ENCODE measurements around the gene GALNT9.
"Not testable (repeated sequence)": the region's sequence is repeated elsewhere in the genome, so short reads cannot be mapped to it uniquely, and the experiment has no call there.

Gene GALNT9

DNA sequence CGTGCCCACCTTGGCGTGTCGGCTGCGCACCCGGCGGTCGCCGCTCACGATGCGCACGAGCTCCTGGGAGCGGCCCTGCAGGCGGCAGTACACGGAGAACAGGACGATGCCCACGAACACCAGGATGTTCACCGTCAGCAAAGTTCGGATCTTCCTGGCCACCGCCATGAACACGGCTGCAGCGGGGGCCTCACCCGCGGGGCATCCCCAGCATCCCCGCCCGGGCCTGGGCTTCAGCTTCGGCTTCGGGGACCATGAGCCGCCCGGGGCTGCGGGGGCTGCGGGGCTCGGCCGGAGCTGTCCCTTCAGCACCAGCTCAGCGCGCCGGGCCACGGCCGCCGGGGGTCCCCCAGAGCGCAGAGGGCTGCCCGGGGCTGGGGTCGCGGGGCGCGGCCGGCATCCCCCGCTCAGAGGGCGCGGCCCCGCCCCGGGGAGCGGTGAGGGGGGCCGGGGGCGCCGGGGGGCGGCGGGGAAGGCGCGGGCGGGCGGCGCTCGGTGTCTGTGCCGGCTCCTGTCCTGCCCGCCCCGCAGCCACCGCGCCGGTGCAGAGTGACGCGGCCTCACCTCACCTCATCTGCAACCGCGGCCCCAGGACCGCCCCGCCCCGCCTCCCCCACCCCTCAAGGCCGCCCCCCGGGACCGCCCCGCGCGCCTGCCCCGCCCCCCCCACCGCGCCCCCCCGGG is at the start of gene GALNT9:
GALNT9 (minus strand) TSS at position 554 of the 684 bp plus-strand sequence; CDS start at position 168, 386 bp downstream.
- TF ChIP-seq ARNTL (CRISPR knock-in tag; IDR thresholded peaks at IDR 0.05; ENCODE audit: borderline replicate concordance, low read depth) = no peak
- TF ChIP-seq ZC3H10 (CRISPR knock-in tag; IDR thresholded peaks at IDR 0.05) = no peak
- TF ChIP-seq ISL1 (CRISPR knock-in tag; IDR thresholded peaks at IDR 0.05) = no peak
- TF ChIP-seq, protein P1, sequence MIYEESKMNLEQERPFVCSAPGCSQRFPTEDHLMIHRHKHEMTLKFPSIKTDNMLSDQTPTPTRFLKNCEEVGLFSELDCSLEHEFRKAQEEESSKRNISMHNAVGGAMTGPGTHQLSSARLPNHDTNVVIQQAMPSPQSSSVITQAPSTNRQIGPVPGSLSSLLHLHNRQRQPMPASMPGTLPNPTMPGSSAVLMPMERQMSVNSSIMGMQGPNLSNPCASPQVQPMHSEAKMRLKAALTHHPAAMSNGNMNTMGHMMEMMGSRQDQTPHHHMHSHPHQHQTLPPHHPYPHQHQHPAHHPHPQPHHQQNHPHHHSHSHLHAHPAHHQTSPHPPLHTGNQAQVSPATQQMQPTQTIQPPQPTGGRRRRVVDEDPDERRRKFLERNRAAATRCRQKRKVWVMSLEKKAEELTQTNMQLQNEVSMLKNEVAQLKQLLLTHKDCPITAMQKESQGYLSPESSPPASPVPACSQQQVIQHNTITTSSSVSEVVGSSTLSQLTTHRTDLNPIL (CRISPR knock-in tag; IDR thresholded peaks at IDR 0.05; ENCODE audit: low read depth) = no peak
- no peak for TF ChIP-seq PPARA (CRISPR knock-in tag; IDR thresholded peaks at IDR 0.05; ENCODE audit: borderline replicate concordance)
- no peak for TF ChIP-seq TCF4 (CRISPR knock-in tag; IDR thresholded peaks at IDR 0.05; ENCODE audit: borderline replicate concordance)
- no peak for TF ChIP-seq ZFP3 (CRISPR knock-in tag; IDR thresholded peaks at IDR 0.05)
- TF ChIP-seq CSDC2 (CRISPR knock-in tag; IDR thresholded peaks at IDR 0.05) = no peak
- TF ChIP-seq, protein P2, sequence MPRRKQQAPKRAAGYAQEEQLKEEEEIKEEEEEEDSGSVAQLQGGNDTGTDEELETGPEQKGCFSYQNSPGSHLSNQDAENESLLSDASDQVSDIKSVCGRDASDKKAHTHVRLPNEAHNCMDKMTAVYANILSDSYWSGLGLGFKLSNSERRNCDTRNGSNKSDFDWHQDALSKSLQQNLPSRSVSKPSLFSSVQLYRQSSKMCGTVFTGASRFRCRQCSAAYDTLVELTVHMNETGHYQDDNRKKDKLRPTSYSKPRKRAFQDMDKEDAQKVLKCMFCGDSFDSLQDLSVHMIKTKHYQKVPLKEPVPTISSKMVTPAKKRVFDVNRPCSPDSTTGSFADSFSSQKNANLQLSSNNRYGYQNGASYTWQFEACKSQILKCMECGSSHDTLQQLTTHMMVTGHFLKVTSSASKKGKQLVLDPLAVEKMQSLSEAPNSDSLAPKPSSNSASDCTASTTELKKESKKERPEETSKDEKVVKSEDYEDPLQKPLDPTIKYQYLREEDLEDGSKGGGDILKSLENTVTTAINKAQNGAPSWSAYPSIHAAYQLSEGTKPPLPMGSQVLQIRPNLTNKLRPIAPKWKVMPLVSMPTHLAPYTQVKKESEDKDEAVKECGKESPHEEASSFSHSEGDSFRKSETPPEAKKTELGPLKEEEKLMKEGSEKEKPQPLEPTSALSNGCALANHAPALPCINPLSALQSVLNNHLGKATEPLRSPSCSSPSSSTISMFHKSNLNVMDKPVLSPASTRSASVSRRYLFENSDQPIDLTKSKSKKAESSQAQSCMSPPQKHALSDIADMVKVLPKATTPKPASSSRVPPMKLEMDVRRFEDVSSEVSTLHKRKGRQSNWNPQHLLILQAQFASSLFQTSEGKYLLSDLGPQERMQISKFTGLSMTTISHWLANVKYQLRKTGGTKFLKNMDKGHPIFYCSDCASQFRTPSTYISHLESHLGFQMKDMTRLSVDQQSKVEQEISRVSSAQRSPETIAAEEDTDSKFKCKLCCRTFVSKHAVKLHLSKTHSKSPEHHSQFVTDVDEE (CRISPR knock-in tag; IDR thresholded peaks at IDR 0.05) = no peak
- TF ChIP-seq OSR1 (CRISPR knock-in tag; IDR thresholded peaks at IDR 0.05) = no peak
- TF ChIP-seq GLIS3 (CRISPR knock-in tag; IDR thresholded peaks at IDR 0.05) = no peak
- TF ChIP-seq, protein P3, sequence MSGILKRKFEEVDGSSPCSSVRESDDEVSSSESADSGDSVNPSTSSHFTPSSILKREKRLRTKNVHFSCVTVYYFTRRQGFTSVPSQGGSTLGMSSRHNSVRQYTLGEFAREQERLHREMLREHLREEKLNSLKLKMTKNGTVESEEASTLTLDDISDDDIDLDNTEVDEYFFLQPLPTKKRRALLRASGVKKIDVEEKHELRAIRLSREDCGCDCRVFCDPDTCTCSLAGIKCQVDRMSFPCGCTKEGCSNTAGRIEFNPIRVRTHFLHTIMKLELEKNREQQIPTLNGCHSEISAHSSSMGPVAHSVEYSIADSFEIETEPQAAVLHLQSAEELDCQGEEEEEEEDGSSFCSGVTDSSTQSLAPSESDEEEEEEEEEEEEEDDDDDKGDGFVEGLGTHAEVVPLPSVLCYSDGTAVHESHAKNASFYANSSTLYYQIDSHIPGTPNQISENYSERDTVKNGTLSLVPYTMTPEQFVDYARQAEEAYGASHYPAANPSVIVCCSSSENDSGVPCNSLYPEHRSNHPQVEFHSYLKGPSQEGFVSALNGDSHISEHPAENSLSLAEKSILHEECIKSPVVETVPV (CRISPR knock-in tag; IDR thresholded peaks at IDR 0.05) = no peak
- no peak for TF ChIP-seq TOX (CRISPR knock-in tag; IDR thresholded peaks at IDR 0.05; ENCODE audit: borderline replicate concordance)
- no peak for TF ChIP-seq ZFP30 (CRISPR knock-in tag; IDR thresholded peaks at IDR 0.05)
- TF ChIP-seq ESRRG (CRISPR knock-in tag; IDR thresholded peaks at IDR 0.05) = no peak
- TF ChIP-seq SNAI2 (CRISPR knock-in tag; IDR thresholded peaks at IDR 0.05) = no peak
- no peak for ATAC-seq

DNA sequence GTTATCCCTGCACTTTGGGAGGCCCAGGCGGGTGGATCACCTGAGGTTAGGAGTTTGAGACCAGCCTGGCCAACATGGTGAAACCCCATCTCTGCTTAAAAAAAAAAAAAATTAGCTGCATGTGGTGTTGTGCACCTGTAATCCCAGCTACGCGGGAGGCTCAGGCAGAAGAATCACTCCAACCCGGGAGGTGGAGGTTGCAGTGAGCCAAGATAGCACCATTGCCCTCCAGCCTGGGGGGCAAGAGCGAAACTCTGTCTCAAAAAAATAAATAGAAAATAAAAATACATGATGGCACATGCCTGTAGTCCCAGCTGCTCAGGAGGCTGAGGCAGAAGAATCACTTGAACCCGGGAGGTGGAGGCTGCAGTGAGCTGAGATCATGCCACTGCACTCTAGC is 49.7 kb upstream of the GALNT9 start:
- ATAC-seq = not testable (repeated sequence)

DNA sequence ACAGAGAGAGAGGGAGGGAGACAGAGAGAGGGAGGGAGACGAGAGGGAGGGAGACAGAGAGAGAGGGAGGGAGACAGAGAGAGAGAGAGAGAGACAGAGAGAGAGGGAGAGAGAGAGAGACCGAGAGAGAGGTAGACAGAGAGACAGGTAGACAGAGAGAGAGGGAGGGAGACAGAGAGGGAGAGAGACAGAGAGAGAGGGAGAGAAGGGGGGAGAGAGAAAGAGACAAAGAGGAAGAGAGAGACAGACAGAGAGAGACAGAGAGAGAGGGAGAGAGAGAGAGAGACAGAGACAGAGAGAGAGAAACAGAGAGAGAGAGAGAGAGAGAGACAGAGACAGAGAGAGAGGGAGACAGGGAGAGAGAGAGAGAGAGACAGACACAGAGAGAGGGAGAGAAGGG is 47.8 kb upstream of the GALNT9 start:
- TF ChIP-seq ISL1 (CRISPR knock-in tag; IDR thresholded peaks at IDR 0.05) = no peak
- no peak for ATAC-seq

DNA sequence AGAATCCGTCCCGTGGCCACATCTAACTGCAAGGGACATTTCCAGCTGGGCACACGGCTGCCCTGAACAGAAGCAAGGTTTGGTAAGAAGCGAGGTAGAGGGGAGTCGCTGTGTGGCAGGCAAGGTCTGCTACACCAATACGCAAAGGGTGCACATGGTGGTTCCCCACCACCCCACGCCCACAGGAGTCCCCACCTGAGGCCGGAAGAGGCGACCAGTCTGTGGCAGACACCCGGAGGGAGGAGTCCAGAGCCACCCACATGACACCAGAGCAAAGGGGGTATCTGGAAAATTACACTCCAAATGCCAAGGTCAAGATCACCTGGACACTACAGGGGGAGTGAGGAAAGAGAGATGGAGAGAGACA is 47.1 kb upstream of the GALNT9 start:
- TF ChIP-seq ZFP30 (CRISPR knock-in tag; IDR thresholded peaks at IDR 0.05) (no peak), ZNF565 (CRISPR knock-in tag; conservative IDR thresholded peaks at IDR 0.05; ENCODE audit: low read depth) (no peak)
- ATAC-seq = no peak; the same call in 2 of the 3 replicates

DNA sequence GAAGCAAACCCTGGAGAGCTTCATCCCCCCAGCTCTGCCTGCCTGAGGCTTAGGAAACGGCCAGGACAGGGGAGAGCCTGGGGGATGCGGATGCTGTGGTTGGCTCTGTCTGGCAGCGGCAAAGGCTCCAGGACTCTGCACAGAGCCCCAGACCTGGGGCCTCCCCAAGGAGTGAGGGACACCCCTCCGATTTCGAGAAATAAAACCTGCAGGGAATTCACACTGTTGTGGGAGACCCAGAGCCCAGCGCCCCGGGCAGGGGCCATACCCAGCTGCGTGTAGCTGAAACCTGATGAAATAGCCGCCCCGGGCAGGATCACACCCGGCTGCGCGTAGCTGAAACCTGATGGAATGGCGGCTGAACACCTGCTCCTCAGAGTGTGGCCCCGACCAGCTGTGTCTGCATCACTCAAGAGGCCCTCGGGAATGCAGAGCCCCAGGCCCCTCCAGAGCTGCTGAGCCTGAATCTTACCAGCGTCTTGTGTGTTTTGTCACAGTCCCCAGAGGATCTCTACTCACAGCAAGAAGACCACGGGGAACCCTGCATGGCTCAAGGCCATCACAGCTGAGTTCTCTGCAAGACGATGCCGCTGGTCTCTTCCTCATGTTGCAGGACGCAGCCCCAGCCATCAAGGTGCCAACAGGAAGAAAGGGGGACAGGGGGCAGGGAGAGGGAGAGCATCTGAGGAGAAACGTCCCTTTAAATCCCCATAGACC is 46.5 kb upstream of the GALNT9 start:
- TF ChIP-seq SNAI2 (CRISPR knock-in tag; IDR thresholded peaks at IDR 0.05) (no peak), ZC3H10 (CRISPR knock-in tag; IDR thresholded peaks at IDR 0.05) (no peak), ZNF8 (CRISPR knock-in tag; IDR thresholded peaks at IDR 0.05) (no peak), BACH2 (CRISPR knock-in tag; IDR thresholded peaks at IDR 0.05; ENCODE audit: borderline replicate concordance) (no peak), ZFP30 (CRISPR knock-in tag; IDR thresholded peaks at IDR 0.05) (no peak), OSR1 (CRISPR knock-in tag; IDR thresholded peaks at IDR 0.05) (no peak), PPARA (CRISPR knock-in tag; IDR thresholded peaks at IDR 0.05; ENCODE audit: borderline replicate concordance) (no peak), ESRRG (CRISPR knock-in tag; IDR thresholded peaks at IDR 0.05) (no peak), CSDC2 (CRISPR knock-in tag; IDR thresholded peaks at IDR 0.05) (no peak), ZNF70 (CRISPR knock-in tag; IDR thresholded peaks at IDR 0.05) (no peak), GLIS3 (CRISPR knock-in tag; IDR thresholded peaks at IDR 0.05) (no peak)
- TF ChIP-seq, protein P3 (CRISPR knock-in tag; IDR thresholded peaks at IDR 0.05) = no peak
- no peak; the same call in 1 of the 3 replicates for ATAC-seq
